MCF 10A (cell line): ENCODE results near the gene ST8SIA2. TPM values are rescaled to one million over a fixed set of nuclear protein-coding genes. Genes with fewer than 3 reads are reported as not detected.

Source experiments
- BruUV-seq: library from RNA; stranded (reverse); fragments of 400-500 nt; replicated peaks from 2 replicates; lab custom pipeline; 2021; lab: Mats Ljungman, UMichigan
- CTCF ChIA-PET: fragments of 300-600 bp; sonication (Branson Sonifier 250); formaldehyde crosslinking; extraction: SDS; loops from one replicate; lab custom pipeline; 2021; ENCODE audit warnings: antibody characterized with exemption, inconsistent platforms; lab: Yijun Ruan, JAX
- POLR2A ChIA-PET: fragments of 300-600, 350-650 bp; sonication (Branson Sonifier 250); formaldehyde crosslinking; extraction: SDS; loops from one replicate; lab custom pipeline; 2020; ENCODE audit warnings: antibody characterized with exemption, inconsistent platforms; lab: Yijun Ruan, JAX
- DNase-seq: peaks from one replicate; pipeline ENCODE4 v3.0.0-alpha.2; 2018; ENCODE audit not compliant: unreplicated experiment
- H3K27ac Mint-ChIP-seq: one replicate; pipeline ENCODE4 v1.8.0; 2022; ENCODE audit warnings: mild to moderate bottlenecking, low read depth, mixed read lengths; ENCODE audit not compliant: unreplicated experiment
- H3K27me3 Mint-ChIP-seq: one replicate; pipeline ENCODE4 v1.8.0; 2022; ENCODE audit warnings: mixed read lengths; ENCODE audit not compliant: insufficient read depth, unreplicated experiment
- H3K36me3 Mint-ChIP-seq: one replicate; pipeline ENCODE4 v1.8.0; 2022; ENCODE audit warnings: mild to moderate bottlenecking, moderate library complexity, mixed read lengths; ENCODE audit not compliant: insufficient read depth, unreplicated experiment
- H3K4me1 Mint-ChIP-seq: one replicate; pipeline ENCODE4 v1.8.0; 2022; ENCODE audit warnings: mixed read lengths; ENCODE audit not compliant: insufficient read depth, unreplicated experiment
- H3K4me3 Mint-ChIP-seq: one replicate; pipeline ENCODE4 v1.8.0; 2022; ENCODE audit warnings: mild to moderate bottlenecking, moderate library complexity, mixed read lengths; ENCODE audit not compliant: unreplicated experiment
- H3K9me3 Mint-ChIP-seq: one replicate; pipeline ENCODE4 v1.8.0; 2022; ENCODE audit warnings: mixed read lengths; ENCODE audit not compliant: unreplicated experiment
- intact Hi-C: fragments of 100-400 bp; cut with micrococcal nuclease; formaldehyde crosslinking; loops from 2 replicates; pipeline ENCODE4 v1.14.1; 2022
- total RNA-seq: library from RNA; stranded (reverse); gene quantifications from 2 replicates; pipeline ENCODE4 v1.2.3, GENCODE V29; 2022
- TF ChIP-seq, protein P1 (sequence below): fragments of 200-600 bp; IDR thresholded peaks from one replicate; pipeline ENCODE4 v1.8.0; 2022; ENCODE audit warnings: antibody characterized with exemption, mild to moderate bottlenecking; ENCODE audit not compliant: unreplicated experiment

Gene ST8SIA2
- total RNA-seq, 1 experiment from 2014 or later, result not detected

DNA sequence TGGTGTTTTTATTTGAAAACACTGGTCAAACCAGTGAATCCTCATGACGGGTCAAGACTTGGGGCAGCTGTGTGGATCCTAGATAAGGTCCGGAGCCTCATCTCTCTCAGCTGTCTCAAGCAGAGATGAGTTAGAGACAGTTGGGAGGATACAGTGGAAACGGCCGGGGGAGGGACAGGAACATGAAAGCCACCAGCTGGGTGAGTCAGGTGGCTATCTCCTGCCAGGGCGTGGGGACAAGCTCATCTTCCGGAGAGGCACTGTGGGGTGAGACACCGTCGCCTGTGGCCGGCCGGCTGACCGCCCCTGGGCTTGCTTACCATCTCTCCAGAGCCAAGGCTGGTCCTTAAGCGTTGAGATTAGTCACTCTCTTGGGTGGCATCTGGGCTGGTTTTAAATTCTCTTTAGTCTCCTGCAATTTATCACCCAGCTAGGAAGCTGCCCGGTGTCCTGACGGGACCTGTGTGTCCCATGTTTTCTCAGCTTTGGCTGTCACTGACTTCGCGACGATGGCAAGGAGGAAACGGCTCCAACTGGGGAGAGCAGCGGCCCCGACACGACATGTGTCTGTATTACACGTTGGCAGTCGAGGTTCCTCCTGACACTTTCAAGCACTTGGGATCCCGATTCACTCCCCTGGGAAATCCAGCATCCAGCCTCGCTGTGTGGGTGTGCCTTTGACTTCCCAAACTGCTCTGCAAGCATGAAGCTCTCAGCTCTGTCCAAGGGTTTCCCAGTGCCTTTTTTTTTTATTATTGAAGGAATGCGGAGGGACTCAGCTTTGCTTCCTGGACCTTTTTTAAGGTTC, 7.5 kb downstream of the ST8SIA2 start:
- Mint-ChIP-seq H3K9me3 (no peaks in the 10 kb centered on the region), H3K27ac (no peak overlapping the region)
- POLR2A ChIA-PET, result no interaction called here

DNA sequence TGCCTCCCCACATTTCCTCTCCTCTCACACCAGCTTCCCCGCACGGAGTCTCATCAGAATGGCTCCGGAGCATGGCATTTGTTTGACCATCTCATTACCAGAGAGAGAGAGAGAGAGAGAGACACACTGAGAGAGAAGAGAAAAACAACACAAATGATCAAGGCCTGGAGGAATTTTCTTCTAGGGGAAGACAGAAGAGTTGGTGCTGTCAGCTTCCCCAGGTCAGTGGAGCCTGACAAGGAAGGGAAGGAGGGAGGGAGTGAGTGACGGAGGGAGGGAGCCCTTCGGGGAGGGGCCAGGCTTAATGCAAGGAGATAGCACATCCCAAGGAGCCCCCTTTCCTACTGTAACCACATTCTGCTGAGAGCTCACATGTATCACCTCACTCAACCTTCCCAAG, 9.1 kb downstream of the ST8SIA2 start:
- Mint-ChIP-seq H3K9me3 (no peaks in the 10 kb centered on the region), H3K36me3 (no peaks in the 10 kb centered on the region), H3K4me3 (no peak overlapping the region), H3K27me3 (peaks cover 54% of the 10 kb centered on the region), H3K27ac (no peak overlapping the region), H3K4me1 (no peaks in the 10 kb centered on the region)
- no TSS peak for BruUV-seq
- DNase-seq, result no peak
- CTCF ChIA-PET, result no interaction called here
- intact Hi-C loops, result no loop called here
- POLR2A ChIA-PET, result interaction anchor here (0.6 kb wide), 1 partner anchor 45 kb away, joined by 3 read pairs; no protein-coding TSS in a partner anchor
- TF ChIP-seq, protein P1, sequence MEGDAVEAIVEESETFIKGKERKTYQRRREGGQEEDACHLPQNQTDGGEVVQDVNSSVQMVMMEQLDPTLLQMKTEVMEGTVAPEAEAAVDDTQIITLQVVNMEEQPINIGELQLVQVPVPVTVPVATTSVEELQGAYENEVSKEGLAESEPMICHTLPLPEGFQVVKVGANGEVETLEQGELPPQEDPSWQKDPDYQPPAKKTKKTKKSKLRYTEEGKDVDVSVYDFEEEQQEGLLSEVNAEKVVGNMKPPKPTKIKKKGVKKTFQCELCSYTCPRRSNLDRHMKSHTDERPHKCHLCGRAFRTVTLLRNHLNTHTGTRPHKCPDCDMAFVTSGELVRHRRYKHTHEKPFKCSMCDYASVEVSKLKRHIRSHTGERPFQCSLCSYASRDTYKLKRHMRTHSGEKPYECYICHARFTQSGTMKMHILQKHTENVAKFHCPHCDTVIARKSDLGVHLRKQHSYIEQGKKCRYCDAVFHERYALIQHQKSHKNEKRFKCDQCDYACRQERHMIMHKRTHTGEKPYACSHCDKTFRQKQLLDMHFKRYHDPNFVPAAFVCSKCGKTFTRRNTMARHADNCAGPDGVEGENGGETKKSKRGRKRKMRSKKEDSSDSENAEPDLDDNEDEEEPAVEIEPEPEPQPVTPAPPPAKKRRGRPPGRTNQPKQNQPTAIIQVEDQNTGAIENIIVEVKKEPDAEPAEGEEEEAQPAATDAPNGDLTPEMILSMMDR, result no peak

More for the DNA sequence above, 7.5 kb downstream of the ST8SIA2 start:
- intact Hi-C loops, result no loop called here
- no peaks in the 10 kb centered on the region for H3K4me1 Mint-ChIP-seq
- TF ChIP-seq, protein P1, result no peak
- DNase-seq, result no peak
- BruUV-seq, result no TSS peak
- no peaks in the 10 kb centered on the region for H3K36me3 Mint-ChIP-seq
- peaks cover 59% of the 10 kb centered on the region for H3K27me3 Mint-ChIP-seq
- no peak overlapping the region for H3K4me3 Mint-ChIP-seq
- CTCF ChIA-PET, result no interaction called here

DNA sequence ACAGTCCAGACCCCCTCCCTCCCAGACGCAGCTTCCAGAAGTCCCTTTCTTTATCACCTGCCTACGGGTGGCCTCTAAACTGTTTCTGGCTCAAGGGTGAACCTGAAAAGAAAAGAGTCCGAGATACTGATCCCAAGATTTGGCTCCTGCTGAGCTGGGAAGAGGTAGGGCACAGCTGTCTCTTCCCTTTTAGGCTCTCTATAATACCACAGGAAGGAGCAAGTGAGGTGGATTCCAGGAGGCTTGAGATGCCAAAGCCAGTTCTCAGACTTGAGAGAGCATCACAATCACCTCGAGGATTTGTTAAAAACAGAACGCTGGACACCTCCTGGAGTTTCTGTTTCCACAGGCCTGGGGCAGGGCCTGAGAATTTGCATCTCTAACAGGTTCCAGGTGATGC, 12.3 kb downstream of the ST8SIA2 start:
- Mint-ChIP-seq H3K36me3 (no peaks in the 10 kb centered on the region), H3K27me3 (peaks cover 40% of the 10 kb centered on the region), H3K4me3 (no peak overlapping the region), H3K4me1 (no peaks in the 10 kb centered on the region), H3K27ac (no peak overlapping the region), H3K9me3 (no peaks in the 10 kb centered on the region)
- ChIA-PET POLR2A (no interaction called here), CTCF (interaction anchor here (1.0 kb wide), 1 partner anchor 8 kb away, joined by 3 read pairs; no protein-coding TSS in a partner anchor)
- intact Hi-C loops, result no loop called here
- BruUV-seq, result no TSS peak
- no peak for DNase-seq
- TF ChIP-seq, protein P1, result no peak

DNA sequence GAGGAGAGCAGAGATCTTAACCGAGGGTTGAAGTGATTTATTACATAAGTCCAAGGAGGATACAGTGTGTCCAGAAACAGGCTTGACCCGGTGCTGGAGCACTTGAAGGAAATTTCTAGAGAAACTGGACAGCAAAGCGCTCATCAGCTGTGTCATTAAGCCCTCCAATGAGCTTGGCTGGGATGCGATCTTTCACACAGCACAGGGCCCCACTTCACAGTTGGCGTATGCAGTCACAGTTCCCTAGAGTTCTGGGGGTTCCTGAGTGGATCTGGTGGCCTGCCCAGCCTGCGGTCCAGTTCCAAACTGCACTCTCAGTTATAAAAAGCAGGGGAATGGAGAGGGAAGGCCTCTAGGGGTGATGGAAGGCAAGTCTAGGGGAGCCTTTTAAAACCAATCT, 13.6 kb downstream of the ST8SIA2 start:
- peaks cover 44% of the 10 kb centered on the region for H3K27me3 Mint-ChIP-seq
- H3K4me1 Mint-ChIP-seq, result no peaks in the 10 kb centered on the region

More for the DNA sequence above, 13.6 kb downstream of the ST8SIA2 start:
- DNase-seq, result no peak
- intact Hi-C loops, result no loop called here
- CTCF ChIA-PET, result interaction anchor here (0.7 kb wide), 1 partner anchor 42 kb away, joined by 3 read pairs; no protein-coding TSS in a partner anchor
- Mint-ChIP-seq H3K27ac (no peak overlapping the region), H3K36me3 (no peaks in the 10 kb centered on the region), H3K9me3 (no peaks in the 10 kb centered on the region), H3K4me3 (no peak overlapping the region)
- POLR2A ChIA-PET, result no interaction called here
- TF ChIP-seq, protein P1, result no peak
- BruUV-seq, result no TSS peak
